HepG2 (cell line): ENCODE results near the gene LHX3. TPM values are rescaled to one million over a fixed set of nuclear protein-coding genes. Genes with fewer than 3 reads are reported as not detected.

Experiments
- ATAC-seq: fragments of 200-7000 bp; cut with Tn5 transposase; 3 replicates; pipeline ENCODE4 v1.9.1; 2020; ENCODE audit warnings: mild to moderate bottlenecking, moderate library complexity
- BruUV-seq: library from RNA; stranded (reverse); fragments of 400-500 nt; replicated peaks from 2 replicates; lab custom pipeline; 2021; lab: Mats Ljungman, UMichigan
- CTCF ChIA-PET: fragments of 300-600 bp; formaldehyde crosslinking; extraction: SDS; loops from one replicate; lab custom pipeline; 2021; ENCODE audit warnings: low total read pairs, inconsistent platforms, low intra/inter-chr PET ratio; lab: Yijun Ruan, JAX
- POLR2A ChIA-PET: fragments of 350-600 bp; sonication (Branson Sonifier 250); formaldehyde crosslinking; loops from one replicate; lab custom pipeline; 2020; ENCODE audit warnings: antibody characterized with exemption, inconsistent platforms; lab: Yijun Ruan, JAX
- DNase-seq: peaks from one replicate; pipeline ENCODE4 v3.0.0-alpha.2; 2015; ENCODE audit warnings: low spot score
- FAIRE-seq: peaks from 3 replicates; lab custom pipeline; 2011; peaks lifted over from hg19 to GRCh38; lab: Jason Lieb, UNC
- H2AFZ ChIP-seq: one replicate; pipeline ENCODE4 v1.6.1; 2011; ENCODE audit warnings: low read length, inconsistent platforms
- H3K27ac ChIP-seq: fragments of 300-600 bp; 3 replicates; pipeline ENCODE4 v1.8.0; 2011; ENCODE audit warnings: mixed run types, mild to moderate bottlenecking, mixed read lengths, low read length, inconsistent platforms; ENCODE audit not compliant: insufficient read depth; ENCODE audit errors: extremely low read length
- H3K27me3 ChIP-seq, 2 experiments: fragments of 200-600 bp in 1 of 2; 2 replicates in 1 of 2; 3 replicates in 1 of 2; pipeline versions ENCODE4 v1.6.0 to v1.8.0; 2011; ENCODE audit warnings: low read length in 2 of 2, mild to moderate bottlenecking in 2 of 2, moderate library complexity in 2 of 2, inconsistent platforms in 1 of 2; ENCODE audit not compliant: insufficient read depth in 2 of 2, control insufficient read depth in 1 of 2
- H3K36me3 ChIP-seq, 2 experiments: fragments of 200-600 bp in 1 of 2; replicated peaks in 1 of 2; 2 replicates in 1 of 2; 3 replicates in 1 of 2; pipeline versions ENCODE4 v1.5.1 to v1.8.0; 2011; ENCODE audit warnings: low read length in 2 of 2, inconsistent platforms in 1 of 2; ENCODE audit not compliant: insufficient read depth in 2 of 2, control insufficient read depth in 1 of 2
- H3K4me1 ChIP-seq: 2 replicates; pipeline ENCODE4 v1.5.1; 2012; ENCODE audit warnings: low read length, inconsistent platforms; ENCODE audit not compliant: insufficient read depth
- H3K4me2 ChIP-seq: 2 replicates; pipeline ENCODE4 v1.6.0; 2011; ENCODE audit warnings: low read depth, low read length, inconsistent platforms
- H3K4me3 ChIP-seq, 3 experiments: fragments of 200-600 bp in 1 of 3; sonication (generic), shearing (Covaris generic) in 1 of 3; replicated peaks in 1 of 3; 2 replicates each; pipeline ENCODE4 v1.5.1; 2011 to 2016; ENCODE audit warnings: low read length in 3 of 3, inconsistent platforms in 2 of 3, low read depth in 2 of 3, mild to moderate bottlenecking in 2 of 3, control low read depth in 1 of 3, mixed read lengths in 1 of 3; ENCODE audit not compliant: insufficient read depth in 1 of 3
- H3K79me2 ChIP-seq: one replicate; pipeline ENCODE4 v1.6.1; 2011; ENCODE audit warnings: low read length, inconsistent platforms; ENCODE audit not compliant: insufficient read depth
- H3K9ac ChIP-seq: 2 replicates; pipeline ENCODE4 v1.6.0; 2011; ENCODE audit warnings: mild to moderate bottlenecking, low read depth, low read length, inconsistent platforms; ENCODE audit not compliant: insufficient read depth
- H3K9me3 ChIP-seq: 2 replicates; pipeline ENCODE4 v1.5.1; 2012; ENCODE audit warnings: mild to moderate bottlenecking, low read length
- H4K20me1 ChIP-seq: 2 replicates; pipeline ENCODE4 v1.6.0; 2011; ENCODE audit warnings: inconsistent platforms, mild to moderate bottlenecking, low read length, moderate library complexity; ENCODE audit not compliant: insufficient read depth
- POGZ ChIP-seq: sonication (generic); formaldehyde crosslinking; IDR thresholded peaks from 2 replicates; pipeline ENCODE4 v1.4.0; 2020; ENCODE audit warnings: mild to moderate bottlenecking, missing genetic modification reagents
- ZNF556 ChIP-seq: sonication (generic); formaldehyde crosslinking; IDR thresholded peaks from 2 replicates; pipeline ENCODE4 v1.4.0; 2020; ENCODE audit warnings: mild to moderate bottlenecking, missing genetic modification reagents, borderline replicate concordance
- ZNF687 ChIP-seq: sonication (generic); formaldehyde crosslinking; IDR thresholded peaks from 2 replicates; pipeline ENCODE4 v1.5.1; 2020; ENCODE audit warnings: mild to moderate bottlenecking, missing genetic modification reagents, moderate library complexity
- WGBS: methylation state at CpG from one replicate; pipeline ENCODE4 v1.1.6; 2017; ENCODE audit warnings: low lambda C conversion rate; 5-methylcytosine and 5-hydroxymethylcytosine counted together
- in situ Hi-C: cut with HindIII; loops from 2 replicates; pipeline ENCODE4 v1.10.0; 2017; ENCODE audit warnings: low pct_unique_long_range_greater_than_20kb; ENCODE audit not compliant: extremely low pct_ligation_motif_present
- intact Hi-C: fragments of 100-400 bp; cut with micrococcal nuclease; formaldehyde crosslinking; loops from one replicate; pipeline ENCODE4 v1.10.0; 2022; ENCODE audit not compliant: unreplicated experiment
- polyA plus RNA-seq, 8 experiments: library from polyadenylated mRNA; depleted of rRNA in 3 of 8; stranded (reverse) in 7 of 8; unstranded in 1 of 8; fragments of >200 nt; fragmentation: Illumina TruSeq in 4 of 8; extraction: Trizol in 4 of 8; gene quantifications; 2 replicates each; pipeline versions ENCODE4 v1.2.1 to v1.2.3, GENCODE V29; 2011 to 2016; ENCODE audit warnings: low read depth in 4 of 8, missing spikeins in 1 of 8, mixed read lengths in 1 of 8; ENCODE audit not compliant: insufficient read depth in 1 of 8
- total RNA-seq, 5 experiments: library from RNA; depleted of rRNA; stranded (reverse); fragments of >200 nt; fragmentation: Illumina TruSeq; extraction: Trizol; gene quantifications; 2 replicates each; pipeline ENCODE4 v1.2.3, GENCODE V29; 2016; ENCODE audit warnings: low read depth in 1 of 5
- TF ChIP-seq, protein P1 (sequence below): sonication (generic); formaldehyde crosslinking; IDR thresholded peaks from 2 replicates; pipeline ENCODE4 v1.4.0; 2020; ENCODE audit warnings: missing genetic modification reagents, borderline replicate concordance

The LHX3 gene
- total and polyA plus RNA-seq, 2 of the 13 experiments (the other 11 are each of a cell fraction or from before 2014, with no cell fraction given) = not detected

DNA sequence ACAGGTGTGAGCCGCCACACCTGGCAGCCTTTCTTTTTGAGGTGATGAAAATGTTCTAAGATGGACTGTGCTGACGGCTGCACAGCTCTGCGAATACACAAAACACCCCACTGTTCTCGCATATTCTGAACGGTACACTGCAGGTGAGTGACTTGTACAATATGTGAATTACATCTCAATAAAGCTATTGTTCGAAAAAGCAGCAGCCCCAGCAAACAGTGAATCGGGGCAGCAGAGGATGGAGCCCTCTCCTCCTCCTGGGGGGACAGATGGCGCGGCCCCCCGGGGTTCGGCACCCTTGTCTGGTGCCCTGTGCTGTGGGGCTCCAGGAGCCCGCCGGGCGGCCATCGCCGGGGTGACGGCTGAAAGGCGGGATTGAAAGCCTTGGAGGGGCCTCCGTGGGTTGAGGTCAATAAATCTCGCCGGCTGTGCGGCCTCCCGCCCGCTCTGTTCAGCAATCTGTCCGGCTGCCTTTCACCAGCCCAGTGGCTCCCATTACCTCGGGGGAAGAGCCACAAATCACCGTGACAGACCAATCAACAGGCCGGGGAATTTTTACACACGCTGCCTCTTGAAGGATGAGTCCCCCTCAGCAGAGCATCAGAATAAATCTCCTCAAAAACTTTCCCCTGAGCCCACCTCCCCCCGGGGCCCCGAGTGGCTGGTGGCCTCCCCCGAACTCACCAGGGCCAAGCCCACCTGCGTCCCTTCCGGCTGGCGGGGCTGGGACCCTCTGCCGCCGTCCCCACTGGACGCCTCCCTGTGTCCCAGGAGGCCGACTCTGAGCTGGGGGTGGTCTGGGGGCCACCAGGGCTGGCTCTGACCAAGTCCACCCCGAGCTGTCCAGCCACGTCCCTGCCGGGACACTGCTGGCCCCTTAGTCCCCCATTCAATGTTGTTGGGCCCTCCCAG, 48.5 kb downstream of the LHX3 start (continued):
- TF ChIP-seq, protein P1, sequence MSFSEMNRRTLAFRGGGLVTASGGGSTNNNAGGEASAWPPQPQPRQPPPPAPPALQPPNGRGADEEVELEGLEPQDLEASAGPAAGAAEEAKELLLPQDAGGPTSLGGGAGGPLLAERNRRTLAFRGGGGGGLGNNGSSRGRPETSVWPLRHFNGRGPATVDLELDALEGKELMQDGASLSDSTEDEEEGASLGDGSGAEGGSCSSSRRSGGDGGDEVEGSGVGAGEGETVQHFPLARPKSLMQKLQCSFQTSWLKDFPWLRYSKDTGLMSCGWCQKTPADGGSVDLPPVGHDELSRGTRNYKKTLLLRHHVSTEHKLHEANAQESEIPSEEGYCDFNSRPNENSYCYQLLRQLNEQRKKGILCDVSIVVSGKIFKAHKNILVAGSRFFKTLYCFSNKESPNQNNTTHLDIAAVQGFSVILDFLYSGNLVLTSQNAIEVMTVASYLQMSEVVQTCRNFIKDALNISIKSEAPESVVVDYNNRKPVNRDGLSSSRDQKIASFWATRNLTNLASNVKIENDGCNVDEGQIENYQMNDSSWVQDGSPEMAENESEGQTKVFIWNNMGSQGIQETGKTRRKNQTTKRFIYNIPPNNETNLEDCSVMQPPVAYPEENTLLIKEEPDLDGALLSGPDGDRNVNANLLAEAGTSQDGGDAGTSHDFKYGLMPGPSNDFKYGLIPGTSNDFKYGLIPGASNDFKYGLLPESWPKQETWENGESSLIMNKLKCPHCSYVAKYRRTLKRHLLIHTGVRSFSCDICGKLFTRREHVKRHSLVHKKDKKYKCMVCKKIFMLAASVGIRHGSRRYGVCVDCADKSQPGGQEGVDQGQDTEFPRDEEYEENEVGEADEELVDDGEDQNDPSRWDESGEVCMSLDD = no peak
- TF ChIP-seq ZNF687 (CRISPR knock-in tag) (no peak), ZNF556 (CRISPR knock-in tag) (no peak)

DNA sequence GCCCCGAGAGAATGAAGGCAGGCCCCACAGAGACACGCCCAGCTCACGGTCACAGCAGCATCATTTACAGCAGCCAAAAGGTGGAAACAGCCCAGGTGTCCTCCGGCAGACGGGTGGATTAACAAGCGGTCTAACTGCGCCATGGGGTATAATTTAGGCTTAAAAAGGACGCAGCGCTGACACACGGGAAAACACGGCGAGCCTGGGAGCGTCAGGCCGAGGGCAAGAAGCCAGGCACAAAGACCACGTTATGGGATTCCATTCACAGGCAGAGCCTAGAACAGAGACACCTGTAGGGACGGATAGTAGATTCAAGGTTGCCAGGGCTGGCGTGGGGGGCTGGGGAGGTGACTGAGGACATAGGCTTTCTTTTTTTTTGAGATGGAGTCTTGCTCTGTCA, 49.4 kb downstream of the LHX3 start:
- no peak for ATAC-seq
- no peaks in the 10 kb centered on the region for H3K9me3 ChIP-seq
- WGBS = 37% methylated on average over 16 of the region's 17 CpGs
- no peak overlapping the region for H3K9ac ChIP-seq
- H3K4me2 ChIP-seq = no peak overlapping the region
- ChIA-PET POLR2A (no interaction called here), CTCF (no interaction called here)
- H3K4me3 ChIP-seq = no peak overlapping the region
- H3K36me3 ChIP-seq = no peaks in the 10 kb centered on the region
- H2AFZ ChIP-seq = no peak overlapping the region
- FAIRE-seq = no peak
- no peak for TF ChIP-seq POGZ
- H3K27me3 ChIP-seq = peaks cover 12 to 60% of the 10 kb centered on the region in 2 experiments; a peak in 4 of 5 replicates
- no TSS peak for BruUV-seq
- H4K20me1 ChIP-seq = no peaks in the 10 kb centered on the region
- H3K27ac ChIP-seq = no peak overlapping the region
- intact Hi-C loops (no loop called here), in situ Hi-C loops (no loop called here)
- no peak for DNase-seq
- H3K4me1 ChIP-seq = no peaks in the 10 kb centered on the region; the same call in 1 of the 2 replicates
- H3K79me2 ChIP-seq = no peaks in the 10 kb centered on the region
